ENCODE measurements around the gene C4orf54.

Gene C4orf54

DNA sequence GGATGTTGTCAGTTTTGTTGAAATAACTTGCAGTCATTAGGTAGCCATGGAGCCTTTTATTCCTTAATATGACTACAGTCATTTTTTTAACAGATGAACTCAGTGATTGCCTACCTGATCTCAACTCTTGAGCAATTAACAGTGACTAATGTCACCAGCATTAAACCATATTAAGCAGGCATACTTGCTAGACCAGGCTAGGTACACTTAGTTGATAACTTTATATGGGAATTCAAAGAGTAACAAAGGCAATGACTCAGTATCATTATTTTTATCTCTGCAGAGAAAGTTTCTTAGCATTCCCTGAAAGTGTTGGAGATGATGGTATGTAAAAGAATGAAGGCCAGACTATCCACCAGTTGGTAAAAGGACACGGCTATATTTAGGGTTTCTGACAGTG lies at the start of gene C4orf54:
Gene C4orf54 (minus strand): TSS at position 31 of the 400 bp plus-strand sequence. CDS start 3,180 bp downstream, outside the sequence.
- DNase-seq: no peak

DNA sequence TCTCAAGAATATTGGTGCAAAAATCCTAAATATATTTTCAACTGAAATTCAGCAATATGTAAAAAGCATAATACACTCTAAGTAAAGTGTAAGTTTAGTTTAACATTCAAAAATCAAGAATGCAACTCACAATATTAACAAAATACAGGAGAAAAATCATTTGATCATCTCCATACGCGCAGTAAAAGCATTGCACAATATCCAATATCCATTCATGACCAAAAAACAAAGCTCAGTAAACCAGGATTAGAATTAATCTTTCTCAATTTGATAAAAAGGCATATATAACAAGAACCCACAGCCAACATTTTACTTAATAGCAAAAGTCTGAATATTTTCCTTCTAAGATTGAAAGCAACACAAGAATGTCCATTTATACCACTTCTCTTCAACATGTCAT lies 48.3 kb upstream of the C4orf54 start:
- no peak for DNase-seq

DNA sequence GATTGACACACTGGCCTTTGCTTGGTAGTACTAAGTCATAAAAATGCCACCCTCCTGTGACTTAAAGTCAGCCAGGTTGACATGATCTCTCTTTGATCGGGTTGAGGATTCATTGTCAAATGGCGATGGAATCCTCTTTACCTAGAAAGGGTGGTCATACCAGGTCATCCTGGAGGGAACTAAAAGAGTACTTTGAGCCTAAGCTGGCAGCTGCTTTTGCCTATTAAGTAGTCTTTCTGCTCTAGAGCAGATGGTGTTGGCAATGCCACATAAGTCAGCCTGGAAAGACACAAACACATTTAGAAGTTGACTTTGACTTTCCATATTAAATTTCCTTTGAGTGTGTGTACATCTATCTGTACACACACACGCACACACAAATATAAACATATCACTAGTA lies 39.2 kb upstream of the C4orf54 start:
- no peak for DNase-seq

- no peak for DNase-seq
Observed at GRCh38 chr4:99693140-99693539, 35.5 kb upstream of the C4orf54 start.

GRCh38 chr4:99690990-99691389 lies 33.4 kb upstream of the C4orf54 start:
- no peak for DNase-seq

DNA sequence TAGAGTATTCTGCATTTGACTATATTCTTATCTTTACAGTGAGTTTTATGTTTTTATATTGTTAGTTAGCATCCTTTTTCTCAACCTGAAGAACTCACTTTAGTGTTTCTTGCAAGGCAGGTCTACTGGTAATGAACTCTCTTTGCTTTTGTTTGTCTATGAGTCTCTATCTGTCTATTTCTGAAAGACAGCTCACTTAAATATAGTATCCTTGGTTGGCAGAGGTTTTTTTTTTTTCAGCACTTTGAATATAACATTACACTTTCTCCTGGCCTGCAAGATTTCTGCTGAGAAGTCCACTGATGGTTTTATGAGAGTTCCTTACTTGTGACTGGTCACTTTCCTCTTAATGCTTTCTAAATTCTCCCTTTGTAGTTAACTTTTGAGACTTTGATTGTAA lies 32.8 kb upstream of the C4orf54 start:
- no peak for DNase-seq

DNA sequence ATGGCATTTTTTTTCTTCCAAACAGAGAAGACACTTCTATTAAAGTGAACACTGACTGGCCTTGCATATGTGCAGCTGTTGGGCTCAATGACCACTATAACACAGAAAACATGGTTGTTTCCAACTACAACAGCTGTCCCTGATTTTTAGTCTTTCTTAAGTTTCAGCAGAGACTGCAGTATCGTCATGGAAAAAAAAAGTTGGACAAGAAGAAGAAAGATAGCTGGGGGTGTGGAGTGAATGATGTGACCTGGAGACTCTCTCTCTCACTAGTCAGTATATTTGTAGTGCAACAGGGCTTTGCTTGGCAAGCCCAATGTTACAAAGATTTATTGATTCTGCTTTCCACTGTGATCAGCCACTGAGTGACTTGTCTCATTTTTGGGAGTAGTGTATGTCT lies 29.5 kb upstream of the C4orf54 start:
- no peak for DNase-seq

GRCh38 chr4:99685234-99685633 lies 27.6 kb upstream of the C4orf54 start:
- DNase-seq: no peak

- DNase-seq: no peak
Observed at GRCh38 chr4:99683895-99684294, 26.3 kb upstream of the C4orf54 start.

DNA sequence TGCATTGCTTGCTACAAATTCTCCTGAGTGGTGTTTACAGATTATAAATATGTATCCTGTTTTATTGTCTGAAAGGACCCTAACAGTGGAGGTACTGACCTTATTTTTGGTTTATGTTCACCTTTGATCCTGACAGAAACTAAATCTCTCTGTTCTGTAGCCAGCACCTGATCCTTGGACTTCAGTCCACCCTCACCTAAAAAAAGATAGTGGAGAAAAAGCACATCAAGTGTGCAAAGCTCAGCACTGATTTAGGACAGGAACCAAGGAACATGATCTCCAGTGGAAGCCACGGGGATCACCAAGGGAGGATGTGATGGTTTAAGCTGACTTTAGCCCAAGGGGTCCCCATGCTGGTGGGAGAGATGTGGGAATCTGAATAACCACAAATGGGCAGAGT lies 22.3 kb upstream of the C4orf54 start:
- DNase-seq: no peak

GRCh38 chr4:99679204-99679603 lies 21.6 kb upstream of the C4orf54 start:
- no peak for DNase-seq

GRCh38 chr4:99677161-99677560 lies 19.5 kb upstream of the C4orf54 start:
- DNase-seq: no peak

DNA sequence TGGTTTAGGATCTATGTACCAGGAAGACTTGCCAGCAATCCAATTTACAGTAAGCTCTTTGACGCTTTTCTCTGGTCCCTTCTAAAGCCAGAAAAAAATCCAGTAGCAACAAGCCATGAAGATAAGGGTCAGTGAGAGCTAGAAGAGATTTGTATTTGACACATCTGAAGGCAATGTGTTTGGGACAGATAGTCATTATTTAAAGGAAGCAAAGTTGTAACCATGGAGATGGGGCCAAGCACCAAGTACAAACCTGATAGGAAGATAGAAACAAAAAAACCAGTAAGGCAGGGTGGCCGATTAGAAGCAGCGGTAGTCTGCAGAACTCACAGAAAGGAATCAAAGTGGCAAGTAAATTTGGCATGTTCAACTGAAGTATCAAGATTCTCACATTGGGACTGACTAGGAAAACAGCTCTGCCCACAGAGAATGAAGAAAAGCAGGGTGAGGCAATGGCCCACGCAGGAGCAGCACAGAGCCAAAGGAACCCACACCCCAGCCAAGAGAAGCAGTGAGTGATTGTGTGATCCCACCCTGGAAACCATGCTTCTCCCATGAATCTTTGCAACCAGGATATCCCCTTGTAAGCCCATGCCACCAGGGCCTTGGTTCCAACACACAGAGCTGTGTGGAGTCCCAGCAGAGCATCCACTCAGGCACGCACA lies 12.9 kb upstream of the C4orf54 start:
- no peak for DNase-seq

GRCh38 chr4:99669084-99669483 lies 11.5 kb upstream of the C4orf54 start:
- no peak for DNase-seq

GRCh38 chr4:99668472-99668871 lies 10.8 kb upstream of the C4orf54 start:
- DNase-seq: no peak

DNA sequence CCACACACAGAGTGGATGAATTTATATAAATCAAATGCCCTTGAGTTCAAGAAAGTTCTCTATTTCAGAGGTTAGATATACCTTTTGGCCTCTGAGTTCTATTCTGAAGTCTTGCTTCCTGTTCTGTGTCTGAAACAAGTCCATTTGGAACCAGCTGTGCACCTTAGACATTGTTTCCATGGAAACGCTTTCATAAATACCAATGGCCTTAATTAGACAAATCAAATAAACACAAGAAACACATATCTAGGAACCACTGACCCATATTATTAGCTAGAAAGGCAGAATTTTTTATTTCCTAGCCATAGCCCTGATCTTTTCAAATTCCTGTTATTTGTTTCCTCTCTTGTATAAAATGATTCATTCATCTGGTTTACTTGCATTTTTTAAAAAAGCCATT lies 8.4 kb upstream of the C4orf54 start:
- DNase-seq: no peak

GRCh38 chr4:99664716-99665115 lies 7.1 kb upstream of the C4orf54 start:
- DNase-seq: no peak

DNA sequence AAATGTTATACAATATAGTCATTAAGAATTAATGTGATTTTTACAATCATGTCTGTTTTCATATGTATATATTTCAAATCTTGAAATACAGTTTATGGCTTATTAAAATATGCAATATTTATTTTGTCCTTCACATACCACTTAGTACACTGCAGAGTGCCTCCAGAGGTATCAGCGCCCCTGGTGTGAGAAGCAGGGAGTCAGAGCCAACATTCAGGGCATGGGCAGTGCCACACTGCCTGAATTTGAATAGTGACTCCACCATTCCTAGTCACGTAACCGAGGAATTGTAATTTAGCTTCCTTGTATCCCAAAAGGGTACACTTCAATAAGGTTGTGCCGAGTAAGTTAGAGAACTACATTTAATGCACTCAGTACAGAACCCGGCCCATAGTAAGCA lies 4.3 kb upstream of the C4orf54 start:
- no peak for DNase-seq

- no peak for DNase-seq
Observed at GRCh38 chr4:99658666-99659065, 1.0 kb upstream of the C4orf54 start.

GRCh38 chr4:99655308-99656081 lies 2.1 kb downstream of the C4orf54 start:
- no peak for DNase-seq

DNA sequence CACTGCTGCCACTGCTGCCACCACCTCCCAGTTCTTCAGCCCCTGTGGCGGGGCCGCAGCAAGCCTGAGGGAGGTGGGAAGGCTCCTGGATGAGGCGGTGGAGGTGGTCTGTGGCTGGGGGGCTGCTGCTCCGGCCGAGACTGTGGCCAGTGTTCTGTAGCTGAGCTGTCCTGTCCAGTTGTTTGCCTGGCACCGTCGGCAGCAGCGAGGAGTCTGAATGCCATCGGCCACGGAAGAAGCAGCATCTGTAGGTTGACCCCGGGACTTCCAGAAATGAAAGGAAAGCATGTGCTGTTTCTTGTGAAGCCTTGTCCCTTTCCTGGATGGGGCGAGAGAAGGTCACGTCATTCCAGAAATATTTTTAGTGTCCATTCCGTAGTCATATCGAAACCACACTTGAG lies 3.3 kb downstream of the C4orf54 start:
- no peak for DNase-seq

DNA sequence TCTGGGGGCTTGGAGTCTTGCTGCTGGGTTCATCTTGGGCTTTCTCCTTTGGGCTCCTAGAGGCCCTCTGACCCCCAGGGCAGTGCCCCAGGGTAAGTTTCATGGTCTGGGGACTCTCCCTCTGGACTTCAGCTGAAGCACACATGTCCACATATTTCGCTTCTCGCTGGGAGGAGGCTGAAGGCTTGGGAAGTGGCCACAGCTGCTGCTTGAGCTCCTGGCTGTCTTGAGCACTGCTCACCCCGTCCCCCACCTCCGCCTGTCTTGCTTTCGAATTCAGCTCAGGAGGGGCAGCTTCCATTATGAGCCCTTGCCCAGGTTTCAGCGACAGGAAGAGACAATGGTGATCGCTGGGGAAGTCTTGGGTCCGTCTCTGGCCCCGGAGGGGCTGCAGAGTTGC lies 3.7 kb downstream of the C4orf54 start:
- DNase-seq: no peak

DNA sequence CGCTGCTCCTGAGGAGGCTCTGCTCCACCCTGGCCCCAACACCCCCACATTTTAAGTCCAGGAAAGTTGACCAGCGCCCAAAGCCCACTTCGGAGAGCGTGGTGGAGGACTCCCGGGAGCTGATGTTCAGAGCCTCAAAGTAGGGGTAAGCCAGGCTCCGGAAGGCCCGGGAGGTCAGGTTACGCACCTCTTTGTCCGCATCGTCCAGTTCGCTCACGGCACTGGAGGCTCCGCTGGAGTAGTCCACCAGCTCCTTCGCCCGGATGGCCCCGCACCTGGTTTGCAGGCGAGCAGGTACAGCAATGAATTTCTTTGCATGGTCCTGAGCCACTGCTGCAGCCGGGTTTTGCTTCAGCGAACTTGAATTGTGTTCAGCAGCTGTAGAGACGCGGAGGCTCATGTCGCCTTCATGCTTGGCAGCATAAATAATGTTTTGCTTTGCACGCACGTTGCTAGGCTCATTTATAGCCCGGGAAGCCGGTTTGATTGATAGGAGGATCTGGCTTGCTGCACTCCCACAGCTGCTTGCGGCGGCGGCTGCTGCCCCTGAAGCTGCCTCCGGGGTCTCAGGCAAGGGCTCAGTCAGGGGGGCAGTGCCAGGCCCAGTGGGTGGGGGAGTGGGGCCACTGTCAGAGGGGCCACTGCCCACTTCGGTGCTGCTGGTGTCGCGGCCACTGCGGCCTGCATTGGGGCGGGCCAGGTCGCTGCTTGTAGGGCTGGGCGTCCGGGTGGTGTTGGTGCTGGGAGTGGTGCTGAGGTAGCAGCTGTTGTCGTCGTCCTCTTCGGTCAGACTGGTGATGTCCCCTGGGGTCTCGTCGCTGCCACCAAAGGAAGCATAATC lies 4.8 kb downstream of the C4orf54 start:
- no peak for DNase-seq

Measured in GF-D8 (cell line).